Ishikawa (cell line): ENCODE measurements around the gene SNF8.

Experiments
- CEBPB ChIP-seq: IDR thresholded peaks from 2 replicates; pipeline ENCODE4 v1.6.1; 2012
- CREB1 ChIP-seq: IDR thresholded peaks from 2 replicates; pipeline ENCODE4 v1.6.1; 2012; ENCODE audit warnings: low read depth
- EGR1 ChIP-seq: IDR thresholded peaks from 2 replicates; pipeline ENCODE4 v1.6.1; 2012
- EP300 ChIP-seq: IDR thresholded peaks from 2 replicates; pipeline ENCODE4 v1.6.1; 2012; ENCODE audit warnings: borderline replicate concordance
- FOXM1 ChIP-seq: IDR thresholded peaks from 2 replicates; pipeline ENCODE4 v1.6.1; 2012; ENCODE audit warnings: low read depth, borderline replicate concordance
- MAX ChIP-seq: IDR thresholded peaks from 2 replicates; pipeline ENCODE4 v1.6.1; 2012
- NFIC ChIP-seq: IDR thresholded peaks from 2 replicates; pipeline ENCODE4 v1.6.1; 2012
- RAD21 ChIP-seq: IDR thresholded peaks from 2 replicates; pipeline ENCODE4 v1.6.1; 2012; ENCODE audit warnings: low read depth
- REST ChIP-seq: IDR thresholded peaks from 2 replicates; pipeline ENCODE4 v1.6.1; 2012; ENCODE audit warnings: low read depth, mild to moderate bottlenecking
- TAF1 ChIP-seq: IDR thresholded peaks from 2 replicates; pipeline ENCODE4 v1.6.1; 2012; ENCODE audit warnings: low read depth, mild to moderate bottlenecking
- TCF12 ChIP-seq: IDR thresholded peaks from 2 replicates; pipeline ENCODE4 v1.6.1; 2012; ENCODE audit warnings: low read depth
- TEAD4 ChIP-seq: IDR thresholded peaks from 2 replicates; pipeline ENCODE4 v1.6.1; 2012
- USF1 ChIP-seq: IDR thresholded peaks from 2 replicates; pipeline ENCODE4 v1.6.1; 2012
- YY1 ChIP-seq: IDR thresholded peaks from 2 replicates; pipeline ENCODE4 v1.6.1; 2012; ENCODE audit warnings: low read depth
- ZBTB7A ChIP-seq: IDR thresholded peaks from 2 replicates; pipeline ENCODE4 v1.6.1; 2012; ENCODE audit warnings: low read depth

Gene SNF8

GRCh38 chr17:48905987-48906515, 38.6 kb downstream of the SNF8 start:
- TF ChIP-seq TCF12 (no peak), MAX (no peak), RAD21 (no peak), TEAD4 (no peak), NFIC (no peak), EP300 (no peak), CEBPB (no peak; the same call in 1 of the 2 replicates), YY1 (no peak), REST (no peak)

- TF ChIP-seq FOXM1 (no peak), CREB1 (no peak), TCF12 (no peak), USF1 (no peak), TEAD4 (no peak), EP300 (no peak), REST (no peak), CEBPB (no peak)
These were observed 40.2 kb downstream of the SNF8 start for GRCh38 chr17:48904428-48904827.

GRCh38 chr17:48903401-48903800, 41.2 kb downstream of the SNF8 start:
- TF ChIP-seq ZBTB7A (no peak), RAD21 (no peak), TCF12 (no peak), CREB1 (no peak), TEAD4 (no peak), MAX (no peak), CEBPB (no peak), USF1 (no peak), FOXM1 (no peak), REST (no peak), TAF1 (no peak)

GRCh38 chr17:48901241-48901640, 43.4 kb downstream of the SNF8 start:
- TF ChIP-seq TCF12: no peak
- no peak for TF ChIP-seq CREB1
- TF ChIP-seq YY1: no peak
- no peak for TF ChIP-seq MAX
- no peak for TF ChIP-seq RAD21
- no peak for TF ChIP-seq TAF1
- TF ChIP-seq NFIC: no peak
- no peak for TF ChIP-seq FOXM1
- no peak for TF ChIP-seq USF1
- TF ChIP-seq EP300: no peak
- TF ChIP-seq REST: no peak
- TF ChIP-seq EGR1: no peak
- no peak for TF ChIP-seq TEAD4
- TF ChIP-seq ZBTB7A: no peak
- TF ChIP-seq CEBPB: no peak
